Cardiac muscle cell (in vitro differentiated cells and primary cell): Measurements from ENCODE around the gene CREB3L1. TPM values are rescaled to one million over a fixed set of nuclear protein-coding genes. Genes with fewer than 3 reads are reported as not detected.
A peak's percentile ranks its signal among the peaks of the same experiment; 100 is the strongest.

Experiments
- DNase-seq, 2 donors: peaks; one replicate each; pipeline versions ENCODE4 v3.0.0 to v3.0.0-alpha.2; 2010 to 2017; ENCODE audit warnings: low read depth in 1 of 2, low spot score in 1 of 2
- H3K27ac ChIP-seq: fragments of 200-600 bp; sonication (generic); 2 replicates; pipeline ENCODE4 v1.5.1; 2016
- H3K27me3 ChIP-seq: fragments of 200-600 bp; sonication (generic); 2 replicates; pipeline ENCODE4 v1.6.0; 2016; ENCODE audit warnings: control low read depth
- H3K36me3 ChIP-seq: fragments of 200-600 bp; sonication (generic); 2 replicates; pipeline ENCODE4 v1.5.1; 2016; ENCODE audit warnings: control low read depth
- H3K4me1 ChIP-seq: fragments of 200-600 bp; sonication (generic); 2 replicates; pipeline ENCODE4 v1.8.1; 2017; ENCODE audit warnings: low read depth, mild to moderate bottlenecking, mixed run types
- H3K4me3 ChIP-seq: fragments of 200-600 bp; sonication (generic); 2 replicates; pipeline ENCODE4 v1.5.1; 2016; ENCODE audit warnings: mild to moderate bottlenecking
- H3K9me3 ChIP-seq: fragments of 200-600 bp; sonication (generic); 2 replicates; pipeline ENCODE4 v1.5.1; 2017; ENCODE audit warnings: low read depth, mild to moderate bottlenecking, control low read depth
- polyA plus RNA-seq: library from polyadenylated mRNA; unstranded; fragments of >200 nt; fragmentation: Nextera tagmentation; extraction: Ambion mirVana; gene quantifications from 2 replicates; pipeline ENCODE4 v1.2.1, GENCODE V29; 2016
- total RNA-seq: library from RNA; depleted of rRNA; stranded (reverse); fragments of >200 nt; gene quantifications from 2 replicates; pipeline ENCODE4 v1.2.3, GENCODE V29; 2016
- TF ChIP-seq, protein P1 (sequence below): IDR thresholded peaks from 2 replicates; pipeline ENCODE4 v1.5.1; 2012; ENCODE audit warnings: low read depth, mild to moderate bottlenecking, low read length

CREB3L1 gene
- total and polyA plus RNA-seq, 2 experiments from 2014 or later: 3.8 to 14.1 TPM

DNA sequence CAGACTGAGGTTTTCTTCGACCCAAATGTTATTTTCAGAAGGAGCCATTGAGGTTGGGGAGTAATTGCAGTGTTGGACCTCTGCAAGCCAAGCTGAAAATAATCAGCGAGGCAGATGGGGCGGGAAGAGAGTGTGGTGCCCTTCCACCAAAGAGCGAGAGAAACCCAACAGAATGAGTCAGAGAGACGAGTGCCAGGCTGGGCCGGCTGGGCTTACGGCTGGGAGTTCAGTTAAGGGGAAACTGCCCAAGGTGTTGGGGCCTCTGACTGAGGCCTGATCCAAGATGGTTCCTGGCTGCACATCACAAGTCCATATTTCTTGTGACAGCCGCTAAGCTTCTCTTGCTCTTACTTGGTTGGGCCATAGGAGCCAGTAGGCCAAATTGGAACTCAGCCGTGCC is 30.4 kb upstream of the CREB3L1 start:
- peak in 1 of 2 donors; percentile 44 for DNase-seq
- no peak overlapping the region for H3K27ac ChIP-seq
- TF ChIP-seq, protein P1, sequence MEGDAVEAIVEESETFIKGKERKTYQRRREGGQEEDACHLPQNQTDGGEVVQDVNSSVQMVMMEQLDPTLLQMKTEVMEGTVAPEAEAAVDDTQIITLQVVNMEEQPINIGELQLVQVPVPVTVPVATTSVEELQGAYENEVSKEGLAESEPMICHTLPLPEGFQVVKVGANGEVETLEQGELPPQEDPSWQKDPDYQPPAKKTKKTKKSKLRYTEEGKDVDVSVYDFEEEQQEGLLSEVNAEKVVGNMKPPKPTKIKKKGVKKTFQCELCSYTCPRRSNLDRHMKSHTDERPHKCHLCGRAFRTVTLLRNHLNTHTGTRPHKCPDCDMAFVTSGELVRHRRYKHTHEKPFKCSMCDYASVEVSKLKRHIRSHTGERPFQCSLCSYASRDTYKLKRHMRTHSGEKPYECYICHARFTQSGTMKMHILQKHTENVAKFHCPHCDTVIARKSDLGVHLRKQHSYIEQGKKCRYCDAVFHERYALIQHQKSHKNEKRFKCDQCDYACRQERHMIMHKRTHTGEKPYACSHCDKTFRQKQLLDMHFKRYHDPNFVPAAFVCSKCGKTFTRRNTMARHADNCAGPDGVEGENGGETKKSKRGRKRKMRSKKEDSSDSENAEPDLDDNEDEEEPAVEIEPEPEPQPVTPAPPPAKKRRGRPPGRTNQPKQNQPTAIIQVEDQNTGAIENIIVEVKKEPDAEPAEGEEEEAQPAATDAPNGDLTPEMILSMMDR: no peak
- no peaks in the 10 kb centered on the region for H3K36me3 ChIP-seq
- no peak overlapping the region for H3K4me3 ChIP-seq
- peaks cover 9% of the 10 kb centered on the region for H3K4me1 ChIP-seq
- H3K27me3 ChIP-seq: no peaks in the 10 kb centered on the region
- no peaks in the 10 kb centered on the region for H3K9me3 ChIP-seq

DNA sequence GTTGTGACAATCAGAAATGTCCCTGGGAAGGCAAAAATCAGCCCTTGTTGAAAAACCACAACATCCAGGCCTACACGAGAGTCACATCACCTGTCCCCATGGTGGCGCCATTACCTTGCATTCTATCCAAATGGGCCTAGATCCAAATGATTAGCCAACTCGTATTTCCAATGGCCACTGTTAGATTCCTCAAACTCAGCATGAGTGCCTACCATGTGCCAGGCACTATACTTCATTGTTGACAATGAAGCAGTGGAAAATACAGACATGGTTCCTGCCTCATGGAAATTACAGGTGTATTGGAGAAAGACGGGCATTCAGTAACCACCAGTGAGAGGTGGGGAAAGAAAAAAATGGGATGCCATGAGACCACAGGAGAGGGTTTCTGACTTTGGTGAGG is 29.8 kb upstream of the CREB3L1 start:
- Histone ChIP-seq H3K36me3 (no peaks in the 10 kb centered on the region), H3K9me3 (no peaks in the 10 kb centered on the region), H3K4me1 (peaks cover 6% of the 10 kb centered on the region), H3K27ac (no peak overlapping the region), H3K27me3 (no peaks in the 10 kb centered on the region), H3K4me3 (no peak overlapping the region)
- DNase-seq: peak; percentile 42 to 47
- TF ChIP-seq, protein P1: peak; percentile 24

DNA sequence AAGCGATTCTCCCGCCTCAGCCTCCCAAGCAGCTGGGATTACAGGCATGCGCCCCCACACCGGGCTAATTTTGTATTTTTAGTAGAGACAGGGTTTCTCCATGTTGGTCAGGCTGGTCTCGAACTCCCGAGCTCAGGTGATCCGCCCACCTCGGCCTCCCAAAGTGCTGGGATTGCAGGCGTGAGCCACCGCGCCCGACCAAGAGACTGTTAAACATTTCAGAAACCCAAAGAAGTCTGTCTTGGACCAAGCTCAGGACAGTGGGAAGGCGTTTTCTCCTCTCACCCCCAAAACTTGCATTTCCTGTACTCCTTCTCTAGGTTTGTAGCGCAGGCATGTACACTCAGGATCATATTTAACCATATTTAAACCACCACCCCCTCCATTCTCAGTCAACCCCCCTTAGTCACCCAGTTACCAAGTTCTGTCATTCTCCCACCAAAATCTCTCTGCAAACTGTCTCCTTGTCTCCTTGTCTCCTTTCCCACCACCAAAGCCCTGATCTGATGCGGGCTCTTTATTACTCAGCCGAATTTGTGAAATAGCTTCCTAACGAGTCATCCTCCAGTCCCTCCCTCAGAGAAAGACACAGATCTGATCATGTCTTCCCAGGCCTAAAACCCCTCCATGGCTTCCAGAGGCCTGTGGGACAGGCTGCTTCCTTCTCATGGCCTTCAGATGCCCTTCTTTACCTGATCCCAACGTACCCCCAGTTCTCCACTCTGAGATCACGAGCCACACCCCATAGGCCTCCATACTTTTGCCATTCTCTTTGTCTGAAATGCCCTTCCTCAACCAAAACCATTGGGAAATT is 29.0 kb upstream of the CREB3L1 start:
- TF ChIP-seq, protein P1: no peak
- Histone ChIP-seq H3K4me1 (peaks cover 5% of the 10 kb centered on the region), H3K9me3 (no peaks in the 10 kb centered on the region), H3K4me3 (no peak overlapping the region), H3K36me3 (no peaks in the 10 kb centered on the region), H3K27ac (no peak overlapping the region), H3K27me3 (no peaks in the 10 kb centered on the region)
- peak in 1 of 2 donors; percentile 93 for DNase-seq

DNA sequence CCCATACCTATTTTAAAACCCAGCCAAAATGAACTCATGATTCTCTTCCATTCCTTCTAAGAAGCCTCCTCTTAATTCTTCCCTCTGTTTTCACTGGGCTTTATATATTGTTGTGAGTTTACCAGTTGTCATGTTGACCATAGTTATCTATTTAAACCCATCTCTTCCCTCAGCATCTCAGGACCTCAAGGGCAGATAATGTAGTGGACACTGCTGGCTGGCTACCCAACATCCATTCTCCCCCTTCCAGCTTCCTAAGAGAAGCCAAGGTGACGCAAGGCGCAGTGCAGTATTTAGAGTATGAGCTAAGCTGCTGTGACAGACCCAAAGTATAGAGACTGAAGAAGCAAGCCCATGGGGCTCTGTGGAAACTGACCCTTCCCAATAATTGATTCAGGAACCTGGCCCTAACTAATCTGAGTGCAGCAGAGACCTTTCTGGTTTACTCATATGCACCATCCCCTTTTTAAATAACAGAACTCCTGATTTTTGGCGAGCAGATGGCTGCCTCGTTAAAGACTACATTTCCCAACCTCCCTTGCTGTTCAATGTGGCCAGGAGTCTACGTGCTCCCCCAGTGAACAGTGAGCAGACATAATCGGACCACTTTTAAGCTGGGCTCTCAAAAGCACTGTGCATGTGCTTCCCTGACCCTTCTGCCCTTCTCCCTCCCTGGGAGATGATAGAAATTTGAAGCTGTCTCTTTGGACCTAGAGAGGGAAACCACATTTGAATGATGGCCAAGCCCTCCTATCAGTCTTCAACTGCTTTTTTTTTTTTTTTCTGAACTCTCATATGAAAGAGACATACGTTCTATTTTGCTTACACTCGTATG is 28.1 kb upstream of the CREB3L1 start:
- no peak overlapping the region for H3K27ac ChIP-seq
- H3K36me3 ChIP-seq: no peaks in the 10 kb centered on the region
- H3K4me1 ChIP-seq: no peaks in the 10 kb centered on the region
- TF ChIP-seq, protein P1: no peak
- no peaks in the 10 kb centered on the region for H3K27me3 ChIP-seq
- peak in 1 of 2 donors; percentile 83 for DNase-seq
- H3K4me3 ChIP-seq: no peak overlapping the region
- H3K9me3 ChIP-seq: no peaks in the 10 kb centered on the region

DNA sequence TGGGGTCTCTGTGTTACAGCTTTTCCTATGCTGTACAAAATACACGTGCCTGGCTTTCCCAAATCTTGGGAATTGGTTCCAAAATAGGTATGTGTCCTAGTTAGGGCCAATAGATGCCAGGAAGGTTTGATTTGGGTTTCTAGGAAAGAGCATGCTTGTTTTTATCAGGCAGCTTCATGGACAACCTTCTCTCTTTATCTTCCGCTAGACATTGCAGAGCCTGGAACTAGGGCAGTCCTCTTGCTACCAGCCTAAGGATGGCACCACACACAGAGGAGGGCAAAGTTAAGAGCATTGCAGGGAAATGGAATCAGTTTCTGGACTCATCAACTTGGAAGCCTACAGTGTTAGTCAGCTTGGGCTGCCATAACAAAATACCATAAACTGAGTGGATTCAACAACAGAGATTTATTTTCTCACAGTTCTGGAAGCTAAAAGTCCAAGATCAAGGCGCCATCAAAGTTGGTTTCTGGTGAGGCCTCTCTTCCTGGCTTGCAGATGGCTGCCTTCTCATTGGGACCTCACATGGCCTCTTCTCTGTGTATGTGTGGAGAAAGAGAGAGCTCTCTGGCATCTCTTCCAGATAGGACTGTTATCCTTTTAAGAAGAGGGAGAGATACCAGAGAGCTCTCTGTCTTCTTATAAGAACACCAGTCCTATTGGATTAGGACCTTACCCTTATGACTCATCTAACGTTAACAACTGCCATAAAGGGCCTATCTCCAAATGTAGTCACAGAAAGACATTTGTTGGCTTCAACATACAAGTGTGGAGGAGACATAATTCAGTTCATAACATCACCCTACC is 27.3 kb upstream of the CREB3L1 start:
- H3K4me3 ChIP-seq: no peak overlapping the region
- H3K27me3 ChIP-seq: no peaks in the 10 kb centered on the region
- no peak overlapping the region for H3K27ac ChIP-seq
- TF ChIP-seq, protein P1: no peak
- H3K9me3 ChIP-seq: no peaks in the 10 kb centered on the region
- DNase-seq: peak in 1 of 2 donors; percentile 33
- no peaks in the 10 kb centered on the region for H3K4me1 ChIP-seq
- no peaks in the 10 kb centered on the region for H3K36me3 ChIP-seq
